Tibial nerve (tissue), 4 donors: ENCODE data around the gene PACSIN2. TPM values are rescaled to one million over a fixed set of nuclear protein-coding genes. Genes with fewer than 3 reads are reported as not detected.
"Not testable (repeated sequence)": the region's sequence is repeated elsewhere in the genome, so short reads cannot be mapped to it uniquely, and the experiment has no call there.

Source experiments
- DNase-seq, 2 donors: peaks; one replicate each; pipeline ENCODE4 v3.0.0-alpha.2; 2019; ENCODE audit warnings: low spot score in 2 of 2
- H3K27ac ChIP-seq, 4 donors: fragments of 200-600 bp; sonication (generic) in 3 of 4; one replicate each; pipeline ENCODE4 v1.5.1; 2017 to 2019; ENCODE audit warnings: mild to moderate bottlenecking in 1 of 4
- H3K27me3 ChIP-seq, 2 donors: fragments of 200-600 bp; sonication (generic) in 1 of 2; one replicate each; pipeline versions ENCODE4 v1.5.1 to v1.6.0; 2017 to 2019
- H3K36me3 ChIP-seq, 3 donors: fragments of 200-600 bp; sonication (generic); one replicate each; pipeline ENCODE4 v1.5.1; 2018 to 2019
- H3K4me1 ChIP-seq, 4 donors: fragments of 200-600 bp; sonication (generic) in 3 of 4; one replicate each; pipeline ENCODE4 v1.5.1; 2017 to 2019
- H3K4me3 ChIP-seq, 4 donors: fragments of 200-600 bp; sonication (generic) in 3 of 4; one replicate each; pipeline ENCODE4 v1.5.1; 2017 to 2019; ENCODE audit warnings: mild to moderate bottlenecking in 1 of 4, moderate library complexity in 1 of 4
- H3K9me3 ChIP-seq, 4 donors: fragments of 200-600 bp; sonication (generic) in 3 of 4; one replicate each; pipeline ENCODE4 v1.5.1; 2017 to 2019
- CTCF ChIP-seq, 5 experiments: fragments of 200-600 bp in 3 of 5; fragments of 450-650 bp in 2 of 5; sonication (generic) in 3 of 5; IDR thresholded peaks; one replicate each; pipeline ENCODE4 v1.5.1; 2016 to 2019; ENCODE audit warnings: antibody characterized with exemption in 5 of 5, mild to moderate bottlenecking in 3 of 5, moderate library complexity in 2 of 5
- EP300 ChIP-seq, 2 donors: sonication (generic); formaldehyde crosslinking; IDR thresholded peaks; one replicate each; pipeline ENCODE4 v1.6.1; 2017; ENCODE audit warnings: antibody characterized with exemption in 2 of 2, mild to moderate bottlenecking in 1 of 2
- POLR2A ChIP-seq, 2 donors: fragments of 450-650 bp; IDR thresholded peaks; one replicate each; pipeline ENCODE4 v1.6.1; 2017; ENCODE audit warnings: antibody characterized with exemption in 2 of 2, mild to moderate bottlenecking in 2 of 2, moderate library complexity in 2 of 2
- WGBS, 2 donors: methylation state at CpG; one replicate each; pipeline ENCODE4 v1.1.5; 2018; 5-methylcytosine and 5-hydroxymethylcytosine counted together
- total RNA-seq, 4 donors: library from RNA; depleted of rRNA; stranded (reverse); fragments of >200 nt; gene quantifications; one replicate each; pipeline ENCODE4 v1.1.0, GENCODE V29; 2016

The PACSIN2 gene
- total RNA-seq, 4 donors from 2014 or later, result 45.9 to 78.2 (median 59.0) TPM

- 70 to 73% methylated on average over 10 of the region's 10 CpGs for WGBS, 2 donors
- DNase-seq, result no peak
- Histone ChIP-seq H3K27ac (no peak overlapping the region), H3K4me1 (peaks cover 0 to 30% (median 2%) of the 10 kb centered on the region in 4 donors), H3K9me3 (no peaks in the 10 kb centered on the region), H3K36me3 (no peaks in the 10 kb centered on the region), H3K27me3 (no peaks in the 10 kb centered on the region), H3K4me3 (no peak overlapping the region)
- no peak for TF ChIP-seq EP300 (IDR thresholded peaks at IDR 0.05)
These were observed 94.7 kb downstream of the PACSIN2 start for GRCh38 chr22:42920101-42920820.

DNA sequence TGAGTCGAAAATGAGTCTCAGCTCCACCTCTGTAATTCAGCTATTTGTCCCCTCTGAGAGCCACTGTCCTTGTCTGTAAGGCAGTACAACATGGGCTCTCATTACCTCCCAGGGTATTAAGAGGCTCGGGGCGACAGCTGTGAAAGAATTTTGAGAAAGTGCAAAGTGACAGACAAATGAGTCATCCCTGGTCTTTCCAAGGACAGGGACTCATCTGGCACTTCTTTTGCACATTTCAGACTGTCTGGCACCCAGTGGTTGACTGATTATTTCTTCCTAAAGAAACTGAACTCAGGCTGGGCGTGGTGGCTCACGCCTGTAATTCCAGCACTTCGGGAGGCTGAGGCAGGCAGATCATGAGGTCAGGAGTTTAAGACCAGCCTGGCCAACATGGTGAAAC lies 95.8 kb downstream of the PACSIN2 start:
- Histone ChIP-seq H3K36me3 (no peaks in the 10 kb centered on the region), H3K9me3 (no peaks in the 10 kb centered on the region), H3K4me3 (no peak overlapping the region), H3K27me3 (no peaks in the 10 kb centered on the region), H3K4me1 (peaks cover 0 to 26% (median 2%) of the 10 kb centered on the region in 4 donors), H3K27ac (no peak overlapping the region)
- 67 to 70% methylated on average over 6 of the region's 6 CpGs for WGBS, 2 donors
- TF ChIP-seq EP300 (IDR thresholded peaks at IDR 0.05) (no peak), POLR2A (IDR thresholded peaks at IDR 0.05) (no peak), CTCF (IDR thresholded peaks at IDR 0.05) (no peak)
- no peak for DNase-seq

DNA sequence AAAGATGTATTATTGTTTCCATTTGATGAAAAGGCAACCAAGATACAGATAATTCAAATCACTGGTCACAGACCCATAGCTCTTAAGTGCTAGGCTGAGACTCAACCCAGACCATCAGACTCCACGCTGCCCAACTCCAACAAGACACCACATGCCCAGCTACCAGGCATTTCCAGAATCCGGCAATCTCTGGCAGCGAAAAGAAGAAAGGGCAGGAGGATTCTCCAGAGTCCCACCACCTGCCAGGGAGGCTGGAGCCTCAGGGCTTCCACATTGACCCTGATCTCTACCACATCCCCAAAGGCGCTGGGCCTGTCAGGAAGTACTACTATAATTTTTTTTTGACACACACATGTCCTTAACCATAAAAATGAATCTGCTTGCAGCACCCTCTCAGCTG lies 96.4 kb downstream of the PACSIN2 start:
- no peaks in the 10 kb centered on the region for H3K36me3 ChIP-seq
- TF ChIP-seq POLR2A (IDR thresholded peaks at IDR 0.05), result no peak
- TF ChIP-seq EP300 (IDR thresholded peaks at IDR 0.05), result no peak
- no peak for TF ChIP-seq CTCF (IDR thresholded peaks at IDR 0.05)
- WGBS, 2 donors, result 89 to 90% methylated on average over 4 of the region's 4 CpGs
- no peaks in the 10 kb centered on the region for H3K9me3 ChIP-seq
- peaks cover 0 to 26% (median 2%) of the 10 kb centered on the region in 4 donors for H3K4me1 ChIP-seq
- DNase-seq, result no peak
- H3K4me3 ChIP-seq, result no peak overlapping the region
- no peaks in the 10 kb centered on the region for H3K27me3 ChIP-seq
- no peak overlapping the region for H3K27ac ChIP-seq

DNA sequence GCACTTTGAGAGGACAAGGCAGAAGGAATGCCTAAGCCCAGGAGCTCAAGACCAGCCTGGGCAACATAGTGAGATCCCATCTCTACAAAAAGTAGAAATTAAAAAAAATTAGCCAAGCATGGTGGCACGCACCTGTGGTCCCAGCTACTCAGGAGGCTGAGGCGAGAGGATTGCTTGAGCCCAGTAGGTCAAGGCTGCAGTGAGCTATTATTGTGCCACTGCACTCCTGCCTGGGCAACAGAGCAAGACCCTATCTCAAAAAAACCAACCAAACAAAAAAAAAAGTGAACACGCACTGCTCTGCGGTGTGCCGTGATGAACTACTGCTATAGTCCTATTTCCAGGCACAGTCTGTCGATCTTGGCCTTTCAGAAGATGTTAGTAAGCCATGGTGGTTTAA lies 97.6 kb downstream of the PACSIN2 start:
- H3K9me3 ChIP-seq, H3K36me3 ChIP-seq, DNase-seq, H3K27me3 ChIP-seq, H3K27ac ChIP-seq, H3K4me3 ChIP-seq: not testable (repeated sequence)
- H3K4me1 ChIP-seq, result peaks cover 0 to 26% (median 2%) of the 10 kb centered on the region in 4 donors
- 94 to 95% methylated on average over 6 of the region's 6 CpGs for WGBS, 2 donors

- H3K4me3 ChIP-seq, result no peak overlapping the region
- no peak for TF ChIP-seq EP300 (IDR thresholded peaks at IDR 0.05)
- TF ChIP-seq CTCF (IDR thresholded peaks at IDR 0.05), result no peak
- no peak for TF ChIP-seq POLR2A (IDR thresholded peaks at IDR 0.05)
- peaks cover 0 to 6% (median 0%) of the 10 kb centered on the region in 3 donors for H3K36me3 ChIP-seq
- H3K4me1 ChIP-seq, result peaks cover 0 to 17% (median 5%) of the 10 kb centered on the region in 4 donors
- WGBS, 2 donors, result 80 to 81% methylated on average over 17 of the region's 17 CpGs
- H3K9me3 ChIP-seq, result no peaks in the 10 kb centered on the region
- no peaks in the 10 kb centered on the region for H3K27me3 ChIP-seq
- H3K27ac ChIP-seq, result no peak overlapping the region
- DNase-seq, result no peak
These were observed 98.8 kb downstream of the PACSIN2 start for GRCh38 chr22:42915980-42916765.

GRCh38 chr22:42914511-42915076 lies 100.4 kb downstream of the PACSIN2 start:
- no peak for DNase-seq
- H3K4me1 ChIP-seq, result peaks cover 0 to 8% (median 5%) of the 10 kb centered on the region in 4 donors
- no peaks in the 10 kb centered on the region for H3K27me3 ChIP-seq
- no peak for TF ChIP-seq CTCF (IDR thresholded peaks at IDR 0.05)
- TF ChIP-seq POLR2A (IDR thresholded peaks at IDR 0.05), result no peak
- no peak for TF ChIP-seq EP300 (IDR thresholded peaks at IDR 0.05)
- no peaks in the 10 kb centered on the region for H3K9me3 ChIP-seq
- WGBS, 2 donors, result 81 to 87% methylated on average over 4 to 6 of the region's 6 CpGs
- H3K36me3 ChIP-seq, result peaks cover 0 to 20% (median 0%) of the 10 kb centered on the region in 3 donors
- no peak overlapping the region for H3K4me3 ChIP-seq
- H3K27ac ChIP-seq, result no peak overlapping the region
